ENCODE results near the gene ATP5PO.
"Not testable (repeated sequence)": the region's sequence is repeated elsewhere in the genome, so short reads cannot be mapped to it uniquely, and the experiment has no call there.

The ATP5PO gene

GRCh38 chr21:33865996-33866575 lies 49.5 kb downstream of the ATP5PO start:
- DNase-seq, result no peak

GRCh38 chr21:33865176-33865575 lies 50.4 kb downstream of the ATP5PO start:
- no peak for DNase-seq

GRCh38 chr21:33864150-33864549 lies 51.5 kb downstream of the ATP5PO start:
- no peak for DNase-seq

- not testable (repeated sequence) for DNase-seq
Measured at GRCh38 chr21:33863191-33863590, 52.4 kb downstream of the ATP5PO start.

- DNase-seq, result peak; percentile 90
Measured at GRCh38 chr21:33861125-33861524, 54.5 kb downstream of the ATP5PO start.

- no peak for DNase-seq
Measured at GRCh38 chr21:33860332-33860879, 55.2 kb downstream of the ATP5PO start.

- no peak for DNase-seq
Measured at GRCh38 chr21:33859373-33860102, 56.1 kb downstream of the ATP5PO start.

GRCh38 chr21:33858667-33859372 lies 56.8 kb downstream of the ATP5PO start:
- DNase-seq, result peak; percentile 58

- DNase-seq, result no peak
Measured at GRCh38 chr21:33857846-33858666, 57.5 kb downstream of the ATP5PO start.

GRCh38 chr21:33856893-33857527 lies 58.6 kb downstream of the ATP5PO start:
- DNase-seq, result no peak

GRCh38 chr21:33855190-33855589 lies 60.4 kb downstream of the ATP5PO start:
- peak; percentile 20 for DNase-seq

GRCh38 chr21:33854604-33855003 lies 61.0 kb downstream of the ATP5PO start:
- DNase-seq, result no peak

Data from NCI-H82 (cell line).